ENCODE data around the gene KLRB1. TPM values are rescaled to one million over a fixed set of nuclear protein-coding genes. Genes with fewer than 3 reads are reported as not detected.

KLRB1 gene
- total and polyA plus RNA-seq, 2 of the 13 experiments (the other 11 are each of a cell fraction or from before 2014, with no cell fraction given), result not detected

GRCh38 chr12:9647825-9648700, 40.3 kb upstream of the KLRB1 start (continued):
- TF ChIP-seq PBX3 (CRISPR knock-in tag; IDR thresholded peaks at IDR 0.05; ENCODE audit: borderline replicate concordance) (no peak), SCMH1 (CRISPR knock-in tag; IDR thresholded peaks at IDR 0.05; ENCODE audit: borderline replicate concordance) (no peak), ZNF558 (CRISPR knock-in tag; IDR thresholded peaks at IDR 0.05; ENCODE audit: borderline replicate concordance) (no peak; the same call in 1 of the 2 replicates), PHF21A (CRISPR knock-in tag; IDR thresholded peaks at IDR 0.05) (peak; percentile 67), SMAD9 (CRISPR knock-in tag; IDR thresholded peaks at IDR 0.05) (no peak), ZSCAN9 (CRISPR knock-in tag; IDR thresholded peaks at IDR 0.05; ENCODE audit: borderline replicate concordance) (no peak), ZNF430 (CRISPR knock-in tag; IDR thresholded peaks at IDR 0.05) (peak; percentile 94), NFIC (IDR thresholded peaks at IDR 0.05; ENCODE audit: low read length) (no peak), SIX4 (CRISPR knock-in tag; IDR thresholded peaks at IDR 0.05) (no peak), ZNF282 (IDR thresholded peaks at IDR 0.05; ENCODE audit: partially characterized antibody) (no peak), ZNF792 (CRISPR knock-in tag; IDR thresholded peaks at IDR 0.05) (no peak)
- TF ChIP-seq, protein P1, sequence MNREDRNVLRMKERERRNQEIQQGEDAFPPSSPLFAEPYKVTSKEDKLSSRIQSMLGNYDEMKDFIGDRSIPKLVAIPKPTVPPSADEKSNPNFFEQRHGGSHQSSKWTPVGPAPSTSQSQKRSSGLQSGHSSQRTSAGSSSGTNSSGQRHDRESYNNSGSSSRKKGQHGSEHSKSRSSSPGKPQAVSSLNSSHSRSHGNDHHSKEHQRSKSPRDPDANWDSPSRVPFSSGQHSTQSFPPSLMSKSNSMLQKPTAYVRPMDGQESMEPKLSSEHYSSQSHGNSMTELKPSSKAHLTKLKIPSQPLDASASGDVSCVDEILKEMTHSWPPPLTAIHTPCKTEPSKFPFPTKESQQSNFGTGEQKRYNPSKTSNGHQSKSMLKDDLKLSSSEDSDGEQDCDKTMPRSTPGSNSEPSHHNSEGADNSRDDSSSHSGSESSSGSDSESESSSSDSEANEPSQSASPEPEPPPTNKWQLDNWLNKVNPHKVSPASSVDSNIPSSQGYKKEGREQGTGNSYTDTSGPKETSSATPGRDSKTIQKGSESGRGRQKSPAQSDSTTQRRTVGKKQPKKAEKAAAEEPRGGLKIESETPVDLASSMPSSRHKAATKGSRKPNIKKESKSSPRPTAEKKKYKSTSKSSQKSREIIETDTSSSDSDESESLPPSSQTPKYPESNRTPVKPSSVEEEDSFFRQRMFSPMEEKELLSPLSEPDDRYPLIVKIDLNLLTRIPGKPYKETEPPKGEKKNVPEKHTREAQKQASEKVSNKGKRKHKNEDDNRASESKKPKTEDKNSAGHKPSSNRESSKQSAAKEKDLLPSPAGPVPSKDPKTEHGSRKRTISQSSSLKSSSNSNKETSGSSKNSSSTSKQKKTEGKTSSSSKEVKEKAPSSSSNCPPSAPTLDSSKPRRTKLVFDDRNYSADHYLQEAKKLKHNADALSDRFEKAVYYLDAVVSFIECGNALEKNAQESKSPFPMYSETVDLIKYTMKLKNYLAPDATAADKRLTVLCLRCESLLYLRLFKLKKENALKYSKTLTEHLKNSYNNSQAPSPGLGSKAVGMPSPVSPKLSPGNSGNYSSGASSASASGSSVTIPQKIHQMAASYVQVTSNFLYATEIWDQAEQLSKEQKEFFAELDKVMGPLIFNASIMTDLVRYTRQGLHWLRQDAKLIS (CRISPR knock-in tag; IDR thresholded peaks at IDR 0.05), result no peak
- TF ChIP-seq, protein P2, sequence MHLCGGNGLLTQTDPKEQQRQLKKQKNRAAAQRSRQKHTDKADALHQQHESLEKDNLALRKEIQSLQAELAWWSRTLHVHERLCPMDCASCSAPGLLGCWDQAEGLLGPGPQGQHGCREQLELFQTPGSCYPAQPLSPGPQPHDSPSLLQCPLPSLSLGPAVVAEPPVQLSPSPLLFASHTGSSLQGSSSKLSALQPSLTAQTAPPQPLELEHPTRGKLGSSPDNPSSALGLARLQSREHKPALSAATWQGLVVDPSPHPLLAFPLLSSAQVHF (CRISPR knock-in tag; IDR thresholded peaks at IDR 0.05), result peak; percentile 51; the same call in 1 of the 2 replicates
- TF ChIP-seq, protein P3, sequence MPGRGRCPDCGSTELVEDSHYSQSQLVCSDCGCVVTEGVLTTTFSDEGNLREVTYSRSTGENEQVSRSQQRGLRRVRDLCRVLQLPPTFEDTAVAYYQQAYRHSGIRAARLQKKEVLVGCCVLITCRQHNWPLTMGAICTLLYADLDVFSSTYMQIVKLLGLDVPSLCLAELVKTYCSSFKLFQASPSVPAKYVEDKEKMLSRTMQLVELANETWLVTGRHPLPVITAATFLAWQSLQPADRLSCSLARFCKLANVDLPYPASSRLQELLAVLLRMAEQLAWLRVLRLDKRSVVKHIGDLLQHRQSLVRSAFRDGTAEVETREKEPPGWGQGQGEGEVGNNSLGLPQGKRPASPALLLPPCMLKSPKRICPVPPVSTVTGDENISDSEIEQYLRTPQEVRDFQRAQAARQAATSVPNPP (CRISPR knock-in tag; IDR thresholded peaks at IDR 0.05), result peak; percentile 46; the same call in 1 of the 2 replicates
- TF ChIP-seq, protein P4, sequence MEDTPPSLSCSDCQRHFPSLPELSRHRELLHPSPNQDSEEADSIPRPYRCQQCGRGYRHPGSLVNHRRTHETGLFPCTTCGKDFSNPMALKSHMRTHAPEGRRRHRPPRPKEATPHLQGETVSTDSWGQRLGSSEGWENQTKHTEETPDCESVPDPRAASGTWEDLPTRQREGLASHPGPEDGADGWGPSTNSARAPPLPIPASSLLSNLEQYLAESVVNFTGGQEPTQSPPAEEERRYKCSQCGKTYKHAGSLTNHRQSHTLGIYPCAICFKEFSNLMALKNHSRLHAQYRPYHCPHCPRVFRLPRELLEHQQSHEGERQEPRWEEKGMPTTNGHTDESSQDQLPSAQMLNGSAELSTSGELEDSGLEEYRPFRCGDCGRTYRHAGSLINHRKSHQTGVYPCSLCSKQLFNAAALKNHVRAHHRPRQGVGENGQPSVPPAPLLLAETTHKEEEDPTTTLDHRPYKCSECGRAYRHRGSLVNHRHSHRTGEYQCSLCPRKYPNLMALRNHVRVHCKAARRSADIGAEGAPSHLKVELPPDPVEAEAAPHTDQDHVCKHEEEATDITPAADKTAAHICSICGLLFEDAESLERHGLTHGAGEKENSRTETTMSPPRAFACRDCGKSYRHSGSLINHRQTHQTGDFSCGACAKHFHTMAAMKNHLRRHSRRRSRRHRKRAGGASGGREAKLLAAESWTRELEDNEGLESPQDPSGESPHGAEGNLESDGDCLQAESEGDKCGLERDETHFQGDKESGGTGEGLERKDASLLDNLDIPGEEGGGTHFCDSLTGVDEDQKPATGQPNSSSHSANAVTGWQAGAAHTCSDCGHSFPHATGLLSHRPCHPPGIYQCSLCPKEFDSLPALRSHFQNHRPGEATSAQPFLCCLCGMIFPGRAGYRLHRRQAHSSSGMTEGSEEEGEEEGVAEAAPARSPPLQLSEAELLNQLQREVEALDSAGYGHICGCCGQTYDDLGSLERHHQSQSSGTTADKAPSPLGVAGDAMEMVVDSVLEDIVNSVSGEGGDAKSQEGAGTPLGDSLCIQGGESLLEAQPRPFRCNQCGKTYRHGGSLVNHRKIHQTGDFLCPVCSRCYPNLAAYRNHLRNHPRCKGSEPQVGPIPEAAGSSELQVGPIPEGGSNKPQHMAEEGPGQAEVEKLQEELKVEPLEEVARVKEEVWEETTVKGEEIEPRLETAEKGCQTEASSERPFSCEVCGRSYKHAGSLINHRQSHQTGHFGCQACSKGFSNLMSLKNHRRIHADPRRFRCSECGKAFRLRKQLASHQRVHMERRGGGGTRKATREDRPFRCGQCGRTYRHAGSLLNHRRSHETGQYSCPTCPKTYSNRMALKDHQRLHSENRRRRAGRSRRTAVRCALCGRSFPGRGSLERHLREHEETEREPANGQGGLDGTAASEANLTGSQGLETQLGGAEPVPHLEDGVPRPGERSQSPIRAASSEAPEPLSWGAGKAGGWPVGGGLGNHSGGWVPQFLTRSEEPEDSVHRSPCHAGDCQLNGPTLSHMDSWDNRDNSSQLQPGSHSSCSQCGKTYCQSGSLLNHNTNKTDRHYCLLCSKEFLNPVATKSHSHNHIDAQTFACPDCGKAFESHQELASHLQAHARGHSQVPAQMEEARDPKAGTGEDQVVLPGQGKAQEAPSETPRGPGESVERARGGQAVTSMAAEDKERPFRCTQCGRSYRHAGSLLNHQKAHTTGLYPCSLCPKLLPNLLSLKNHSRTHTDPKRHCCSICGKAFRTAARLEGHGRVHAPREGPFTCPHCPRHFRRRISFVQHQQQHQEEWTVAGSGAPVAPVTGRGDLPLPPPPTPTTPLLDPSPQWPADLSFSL (CRISPR knock-in tag; IDR thresholded peaks at IDR 0.05), result no peak

Measured in HepG2 (cell line).